Breast epithelium (tissue), 4 donors: ENCODE results near the gene LRRC3B. TPM values are rescaled to one million over a fixed set of nuclear protein-coding genes. Genes with fewer than 3 reads are reported as not detected.

ENCODE experiments used
- DNase-seq, 2 donors: peaks; one replicate each; pipeline ENCODE4 v3.0.0-alpha.2; 2019; ENCODE audit warnings: low spot score in 2 of 2
- H3K27ac ChIP-seq, 2 donors: fragments of 200-600 bp; sonication (generic) in 1 of 2; one replicate each; pipeline ENCODE4 v1.5.1; 2016 to 2019; ENCODE audit warnings: mild to moderate bottlenecking in 1 of 2
- H3K27me3 ChIP-seq, 2 donors: fragments of 200-600 bp; sonication (generic) in 1 of 2; one replicate each; pipeline versions ENCODE4 v1.5.1 to v1.6.0; 2017 to 2019; ENCODE audit warnings: control low read depth in 1 of 2, mild to moderate bottlenecking in 1 of 2
- H3K36me3 ChIP-seq: fragments of 200-600 bp; one replicate; pipeline ENCODE4 v1.5.1; 2019
- H3K4me1 ChIP-seq, 2 donors: fragments of 200-600 bp; sonication (generic); one replicate each; pipeline ENCODE4 v1.5.1; 2016 to 2019; ENCODE audit warnings: control low read depth in 1 of 2
- H3K4me3 ChIP-seq, 3 donors: fragments of 200-600 bp; sonication (generic); 1 replicate in 2 of 3; 2 replicates in 1 of 3; pipeline ENCODE4 v1.5.1; 2016 to 2019; ENCODE audit warnings: mild to moderate bottlenecking in 3 of 3, moderate library complexity in 2 of 3
- H3K9me3 ChIP-seq, 2 donors: fragments of 200-600 bp; sonication (generic) in 1 of 2; one replicate each; pipeline ENCODE4 v1.5.1; 2016 to 2019; ENCODE audit warnings: control low read depth in 1 of 2
- POLR2A ChIP-seq: fragments of 450-650 bp; IDR thresholded peaks from one replicate; pipeline ENCODE4 v1.6.1; 2016; ENCODE audit warnings: antibody characterized with exemption, mild to moderate bottlenecking, moderate library complexity
- POLR2AphosphoS5 ChIP-seq, 3 donors: sonication (generic); formaldehyde crosslinking; IDR thresholded peaks; one replicate each; pipeline ENCODE4 v1.6.1; 2017; ENCODE audit warnings: antibody characterized with exemption in 3 of 3
- intact Hi-C: fragments of 100-400 bp; cut with DNase I; formaldehyde crosslinking; loops from one replicate; pipeline ENCODE4 v1.15.1; 2023; ENCODE audit warnings: low total_unique reads
- total RNA-seq, 3 donors: library from RNA; depleted of rRNA; stranded (reverse); fragments of >200 nt; gene quantifications; one replicate each; pipeline ENCODE4 v1.1.0, GENCODE V29; 2016
- TF ChIP-seq, protein P1 (sequence below), 3 donors: fragments of 450-650 bp; IDR thresholded peaks; one replicate each; pipeline ENCODE4 v1.5.1; 2016 to 2017; ENCODE audit warnings: antibody characterized with exemption in 3 of 3, mild to moderate bottlenecking in 3 of 3, moderate library complexity in 3 of 3

LRRC3B gene
- total RNA-seq, 3 donors from 2014 or later: 0.66 to 1.2 TPM; not detected in 1

- no peak for DNase-seq
- intact Hi-C loops: no loop called here
- H3K4me3 ChIP-seq: no peak overlapping the region
- no peaks in the 10 kb centered on the region for H3K27me3 ChIP-seq
- H3K27ac ChIP-seq: no peak overlapping the region
- H3K4me1 ChIP-seq: no peaks in the 10 kb centered on the region
- no peaks in the 10 kb centered on the region for H3K9me3 ChIP-seq
- no peaks in the 10 kb centered on the region for H3K36me3 ChIP-seq
- TF ChIP-seq, protein P1, sequence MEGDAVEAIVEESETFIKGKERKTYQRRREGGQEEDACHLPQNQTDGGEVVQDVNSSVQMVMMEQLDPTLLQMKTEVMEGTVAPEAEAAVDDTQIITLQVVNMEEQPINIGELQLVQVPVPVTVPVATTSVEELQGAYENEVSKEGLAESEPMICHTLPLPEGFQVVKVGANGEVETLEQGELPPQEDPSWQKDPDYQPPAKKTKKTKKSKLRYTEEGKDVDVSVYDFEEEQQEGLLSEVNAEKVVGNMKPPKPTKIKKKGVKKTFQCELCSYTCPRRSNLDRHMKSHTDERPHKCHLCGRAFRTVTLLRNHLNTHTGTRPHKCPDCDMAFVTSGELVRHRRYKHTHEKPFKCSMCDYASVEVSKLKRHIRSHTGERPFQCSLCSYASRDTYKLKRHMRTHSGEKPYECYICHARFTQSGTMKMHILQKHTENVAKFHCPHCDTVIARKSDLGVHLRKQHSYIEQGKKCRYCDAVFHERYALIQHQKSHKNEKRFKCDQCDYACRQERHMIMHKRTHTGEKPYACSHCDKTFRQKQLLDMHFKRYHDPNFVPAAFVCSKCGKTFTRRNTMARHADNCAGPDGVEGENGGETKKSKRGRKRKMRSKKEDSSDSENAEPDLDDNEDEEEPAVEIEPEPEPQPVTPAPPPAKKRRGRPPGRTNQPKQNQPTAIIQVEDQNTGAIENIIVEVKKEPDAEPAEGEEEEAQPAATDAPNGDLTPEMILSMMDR (IDR thresholded peaks at IDR 0.05): no peak
- TF ChIP-seq POLR2AphosphoS5 (IDR thresholded peaks at IDR 0.05) (no peak), POLR2A (no peak)
Observed at GRCh38 chr3:26718315-26718714, 95.7 kb downstream of the LRRC3B start.

GRCh38 chr3:26719134-26719533, 96.6 kb downstream of the LRRC3B start:
- TF ChIP-seq POLR2AphosphoS5 (IDR thresholded peaks at IDR 0.05) (no peak), POLR2A (no peak)
- TF ChIP-seq, protein P1 (IDR thresholded peaks at IDR 0.05): no peak
- H3K9me3 ChIP-seq: no peaks in the 10 kb centered on the region
- intact Hi-C loops: no loop called here

DNA sequence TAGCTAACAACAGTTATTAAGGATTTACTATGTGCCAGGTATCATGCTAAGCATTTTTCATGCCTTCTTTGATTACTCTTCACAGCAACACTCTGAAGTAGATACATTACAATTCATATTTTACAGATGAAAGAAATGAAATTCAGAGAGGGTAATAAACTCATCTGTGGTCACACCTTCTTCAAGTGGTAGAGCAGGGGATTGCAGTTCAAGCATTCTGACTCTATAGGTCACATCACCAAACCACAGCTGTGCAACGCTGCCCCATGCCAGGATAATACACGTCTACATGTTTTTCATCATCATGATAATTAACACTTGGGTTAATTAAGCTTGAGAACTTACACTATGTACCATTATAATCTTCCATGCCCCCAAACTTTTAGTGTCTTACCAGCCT, 98.5 kb downstream of the LRRC3B start:
- H3K4me1 ChIP-seq: no peaks in the 10 kb centered on the region
- intact Hi-C loops: no loop called here
- TF ChIP-seq, protein P1 (IDR thresholded peaks at IDR 0.05): no peak

More at GRCh38 chr3:26719134-26719533, 96.6 kb downstream of the LRRC3B start:
- Histone ChIP-seq H3K27me3 (no peaks in the 10 kb centered on the region), H3K36me3 (no peaks in the 10 kb centered on the region), H3K27ac (no peak overlapping the region), H3K4me3 (no peak overlapping the region), H3K4me1 (no peaks in the 10 kb centered on the region)
- DNase-seq: no peak

GRCh38 chr3:26731843-26732242, 109.3 kb downstream of the LRRC3B start:
- Histone ChIP-seq H3K4me3 (no peak overlapping the region), H3K27ac (no peak overlapping the region), H3K9me3 (no peaks in the 10 kb centered on the region), H3K36me3 (no peaks in the 10 kb centered on the region), H3K27me3 (no peaks in the 10 kb centered on the region), H3K4me1 (no peaks in the 10 kb centered on the region)
- DNase-seq: no peak
- intact Hi-C loops: no loop called here
- TF ChIP-seq POLR2AphosphoS5 (IDR thresholded peaks at IDR 0.05) (no peak), POLR2A (no peak)
- TF ChIP-seq, protein P1 (IDR thresholded peaks at IDR 0.05): no peak

More for the DNA sequence above, 98.5 kb downstream of the LRRC3B start:
- Histone ChIP-seq H3K4me3 (no peak overlapping the region), H3K27me3 (no peaks in the 10 kb centered on the region), H3K36me3 (no peaks in the 10 kb centered on the region), H3K27ac (no peak overlapping the region), H3K9me3 (no peaks in the 10 kb centered on the region)
- DNase-seq: no peak

GRCh38 chr3:26750263-26750662, 127.7 kb downstream of the LRRC3B start:
- H3K36me3 ChIP-seq: no peaks in the 10 kb centered on the region
- no peak overlapping the region for H3K4me3 ChIP-seq
- H3K27ac ChIP-seq: no peak overlapping the region
- no peak for DNase-seq
- no peaks in the 10 kb centered on the region for H3K9me3 ChIP-seq
- H3K27me3 ChIP-seq: no peaks in the 10 kb centered on the region
- TF ChIP-seq, protein P1 (IDR thresholded peaks at IDR 0.05): no peak
- TF ChIP-seq POLR2A (no peak), POLR2AphosphoS5 (IDR thresholded peaks at IDR 0.05) (no peak)
- intact Hi-C loops: no loop called here
- no peaks in the 10 kb centered on the region for H3K4me1 ChIP-seq
